KOPT-K1 (cell line): Measurements from ENCODE around the gene ZNF814.
"Not testable (repeated sequence)": the region's sequence is repeated elsewhere in the genome, so short reads cannot be mapped to it uniquely, and the experiment has no call there.

Experiments used
- H3K27ac ChIP-seq: fragments of 200-600 bp; sonication (generic); 2 replicates; pipeline ENCODE4 v1.5.1; 2016; ENCODE audit warnings: antibody characterized with exemption, mild to moderate bottlenecking, low read depth, low read length; ENCODE audit not compliant: poor library complexity, severe bottlenecking
- H3K36me3 ChIP-seq: fragments of 200-600 bp; sonication (generic); 2 replicates; pipeline ENCODE4 v1.5.1; 2017; ENCODE audit warnings: antibody characterized with exemption, mild to moderate bottlenecking, low read length, moderate library complexity; ENCODE audit not compliant: insufficient read depth
- H3K9me3 ChIP-seq: fragments of 200-600 bp; sonication (generic); 2 replicates; pipeline ENCODE4 v1.5.1; 2017; ENCODE audit warnings: antibody characterized with exemption, low read length, mild to moderate bottlenecking; ENCODE audit not compliant: insufficient read depth, poor library complexity, severe bottlenecking

The ZNF814 gene

DNA sequence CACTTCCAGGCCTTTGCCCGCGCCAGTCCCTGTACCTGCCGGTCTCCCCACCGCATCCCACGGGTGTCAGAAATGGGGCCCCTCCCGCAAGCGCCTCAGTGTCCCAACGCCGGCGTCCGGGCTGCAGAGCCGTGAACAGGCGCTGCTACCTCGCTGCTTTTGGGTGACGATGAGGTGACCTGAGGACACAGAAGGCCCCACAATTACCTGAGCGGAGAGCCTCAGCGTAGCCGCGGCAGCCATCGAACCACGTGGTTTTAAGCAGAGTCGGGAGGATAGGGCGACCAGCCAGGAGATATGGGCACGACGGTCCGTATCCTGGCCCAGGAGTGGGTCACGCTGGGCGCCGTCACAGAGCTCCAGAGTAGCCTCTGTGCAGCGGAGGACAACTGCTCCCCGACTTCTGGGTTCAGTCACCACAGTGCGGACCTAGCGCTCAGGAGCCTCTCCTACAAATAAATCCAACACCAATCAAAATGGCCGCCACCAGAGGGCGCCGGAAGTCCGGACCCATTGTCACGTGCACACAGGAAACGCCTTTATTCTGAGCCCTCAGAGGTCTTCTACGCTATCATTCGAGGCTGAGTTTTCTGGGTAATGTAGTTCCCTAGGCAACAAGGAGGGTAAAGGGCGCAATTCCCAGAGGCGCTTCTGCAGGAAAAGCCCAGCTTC is at the start of gene ZNF814:
Gene ZNF814 (minus strand): TSS at position 478 of the 672 bp plus-strand sequence. CDS start 235 bp downstream, at position 243.
- Histone ChIP-seq H3K27ac (peak within 1 kb of the TSS; percentile 73), H3K36me3 (peaks cover 39% of the 10 kb centered on the region), H3K9me3 (peaks cover 34% of the 10 kb centered on the region)

DNA sequence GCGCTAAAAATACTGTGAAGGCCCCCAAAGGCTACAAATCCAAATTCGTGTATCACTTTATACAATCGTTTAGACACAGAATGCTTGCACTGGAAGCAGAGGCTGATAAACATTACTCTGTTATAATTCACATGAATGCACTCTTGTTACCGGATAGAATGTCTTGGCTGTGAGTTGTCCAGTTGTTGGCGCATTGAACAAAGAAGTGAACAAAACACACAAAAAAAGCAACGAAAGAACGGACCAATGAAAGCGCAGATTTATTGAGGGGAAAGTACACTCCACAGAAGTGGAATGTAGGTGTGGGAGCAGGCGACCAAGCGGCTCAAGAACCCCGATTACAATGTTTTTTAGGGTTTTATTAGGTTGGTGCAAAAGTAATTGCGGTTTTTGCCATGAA is 46.9 kb upstream of the ZNF814 start:
- Histone ChIP-seq H3K36me3 (peaks cover 47% of the 10 kb centered on the region), H3K27ac (no peak overlapping the region), H3K9me3 (peaks cover 63% of the 10 kb centered on the region)

DNA sequence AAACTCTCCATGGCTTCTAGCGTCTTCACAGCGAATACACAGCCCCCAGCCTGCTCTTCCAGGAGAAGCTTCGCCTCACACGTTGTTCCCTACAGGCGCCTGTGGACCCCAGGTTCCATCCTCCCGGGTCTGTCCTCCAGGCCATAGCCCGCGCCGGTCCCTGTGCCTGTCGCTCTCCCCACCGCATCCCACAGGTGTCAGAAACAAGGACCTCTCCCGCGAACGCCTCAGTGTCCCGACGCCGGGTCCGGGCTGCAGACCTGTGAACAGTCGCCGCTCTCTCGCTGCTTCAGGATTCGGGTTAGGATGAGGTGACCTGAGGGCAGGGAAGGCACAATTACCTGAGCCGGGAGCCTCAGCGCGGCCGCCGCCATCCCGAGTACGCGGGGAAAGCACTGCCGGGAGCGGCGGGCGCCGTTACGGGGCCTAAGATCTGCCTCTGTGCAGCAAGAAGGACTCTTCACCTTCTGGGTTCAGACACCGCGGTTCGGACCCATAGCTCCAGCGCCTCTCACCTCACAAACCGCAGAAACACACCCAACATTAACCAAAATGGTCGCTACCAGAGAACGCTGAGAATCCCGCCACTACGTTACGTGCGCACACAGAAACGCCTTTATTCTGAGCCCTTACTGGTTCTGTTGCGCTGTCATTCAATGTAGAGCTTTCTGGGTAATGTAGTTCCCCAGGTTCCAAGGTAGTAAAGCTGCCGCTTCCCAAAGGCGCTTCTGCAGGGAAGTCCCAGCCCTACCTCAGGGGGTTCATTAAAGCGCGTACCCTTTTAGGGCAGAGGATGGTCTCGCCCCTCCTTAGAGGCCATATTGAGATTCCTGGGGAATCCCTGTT is 46.2 kb upstream of the ZNF814 start, which contains the start of gene ZNF418:
Gene ZNF418 (minus strand): TSS at position 583 of the 846 bp plus-strand sequence. CDS start 1,580 bp downstream, outside the sequence.
- Histone ChIP-seq H3K36me3 (peaks cover 53% of the 10 kb centered on the region; the same call in 1 of the 2 replicates), H3K27ac (peak within 1 kb of the TSS; percentile 71), H3K9me3 (peaks cover 70% of the 10 kb centered on the region)

DNA sequence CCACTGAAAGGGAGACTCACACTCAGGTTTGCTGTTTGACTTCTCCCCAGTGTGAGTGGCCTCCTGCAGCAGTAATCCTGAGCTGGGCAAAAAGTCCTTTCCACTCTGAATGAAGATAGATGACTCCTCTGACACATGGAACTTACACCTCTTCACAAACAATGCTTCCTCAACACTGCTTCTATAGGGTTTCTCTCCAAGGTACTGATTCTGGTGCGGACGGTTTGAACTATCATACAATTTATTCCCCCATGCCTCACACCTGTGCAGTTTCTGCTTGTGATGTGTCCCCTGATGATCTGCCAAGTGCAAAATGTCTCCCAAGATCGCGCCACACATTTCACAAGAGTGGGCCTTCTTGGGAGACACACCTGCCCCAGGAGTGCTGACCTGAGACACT is 38.8 kb upstream of the ZNF814 start:
- peaks cover 90% of the 10 kb centered on the region for H3K9me3 ChIP-seq
- peaks cover 81% of the 10 kb centered on the region for H3K36me3 ChIP-seq

DNA sequence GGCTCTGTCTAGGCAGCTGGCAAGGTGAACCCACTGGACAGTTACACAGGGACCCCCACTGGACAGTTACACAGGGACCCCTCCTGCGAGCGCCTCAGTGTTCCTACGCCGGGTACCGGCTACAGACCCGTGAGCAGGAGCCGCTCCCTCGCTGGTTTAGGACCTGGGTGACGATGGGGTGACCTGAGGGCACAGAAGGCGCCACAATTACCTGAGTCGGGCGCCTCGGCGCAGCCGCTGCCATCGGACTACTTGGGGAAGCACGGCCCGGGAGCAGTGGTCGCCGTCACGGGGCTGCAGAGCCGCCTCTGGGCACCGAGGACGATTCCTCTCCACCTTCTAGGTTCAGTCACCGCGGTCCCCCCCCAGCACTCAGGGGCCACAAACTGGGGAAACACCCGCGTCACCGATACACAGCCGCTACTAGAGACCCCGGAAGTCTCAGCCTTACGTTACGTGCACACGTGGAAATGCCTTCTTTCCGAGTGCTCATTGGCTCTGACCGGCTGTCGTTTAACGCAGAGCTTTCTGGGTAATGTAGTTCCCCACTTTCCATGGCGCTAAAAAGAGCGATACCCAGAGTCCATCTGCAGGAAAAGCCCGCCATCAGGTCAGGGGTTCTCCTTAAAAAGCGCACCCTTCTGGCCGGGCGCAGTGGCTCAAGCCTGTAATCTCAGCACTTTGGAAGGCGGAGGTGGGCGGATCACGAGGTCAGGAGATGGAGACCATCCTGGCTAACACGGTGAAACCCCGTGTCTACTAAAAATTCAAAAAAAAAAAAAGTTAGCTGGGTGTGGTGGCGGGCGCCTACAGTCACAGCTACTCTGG is 27.5 kb upstream of the ZNF814 start, which contains the start of gene ZNF417:
Gene ZNF417 (minus strand): TSS at position 425 of the 828 bp plus-strand sequence. CDS start 181 bp downstream, at position 244.
- not testable (repeated sequence) for H3K9me3 ChIP-seq
- Histone ChIP-seq H3K36me3 (peaks cover 42% of the 10 kb centered on the region), H3K27ac (peak within 1 kb of the TSS; percentile 72)

More for the DNA sequence above, 38.8 kb upstream of the ZNF814 start:
- no peak overlapping the region for H3K27ac ChIP-seq

DNA sequence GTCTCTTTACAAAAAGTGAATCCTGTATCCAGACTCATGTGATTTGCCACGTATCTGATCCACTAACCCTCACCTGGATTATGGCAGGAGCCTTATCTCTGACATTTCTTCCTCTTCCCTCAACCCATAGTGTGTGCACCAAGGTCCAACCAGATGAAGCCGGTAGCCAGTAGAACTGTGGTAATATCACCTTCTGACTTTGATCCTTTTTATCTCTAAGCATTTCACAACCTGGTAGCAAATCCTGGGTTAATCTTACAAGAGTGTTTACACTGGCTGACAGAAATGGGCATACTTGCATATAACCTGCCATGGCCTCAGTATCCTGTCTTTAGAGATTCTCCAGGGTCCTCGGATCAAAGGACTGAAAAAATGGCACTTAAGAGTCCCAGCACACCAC is 25.7 kb upstream of the ZNF814 start:
- peaks cover 45% of the 10 kb centered on the region for H3K36me3 ChIP-seq
- no peak overlapping the region for H3K27ac ChIP-seq
- H3K9me3 ChIP-seq, result no peaks in the 10 kb centered on the region

DNA sequence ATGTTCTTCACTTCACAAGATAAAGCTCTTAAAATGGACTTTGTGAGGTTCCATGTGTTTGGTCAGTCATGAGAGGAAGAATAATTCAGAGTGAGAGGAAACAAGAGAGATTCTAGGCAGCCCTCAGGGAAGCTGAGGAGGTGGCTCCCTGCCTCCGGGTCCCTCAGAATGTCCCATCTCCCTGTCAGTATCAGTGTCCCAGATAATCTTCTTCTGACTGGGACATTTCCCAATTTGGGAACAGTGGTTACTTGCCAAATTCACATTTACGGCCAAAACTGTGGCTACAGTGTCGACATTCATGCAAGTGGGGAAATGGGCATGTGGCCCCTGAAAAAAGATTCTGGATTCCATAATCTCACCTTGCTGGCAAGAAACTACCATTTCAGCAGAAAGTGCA is 18.6 kb upstream of the ZNF814 start:
- no peaks in the 10 kb centered on the region for H3K9me3 ChIP-seq
- peaks cover 60% of the 10 kb centered on the region for H3K36me3 ChIP-seq
- H3K27ac ChIP-seq, result no peak overlapping the region

DNA sequence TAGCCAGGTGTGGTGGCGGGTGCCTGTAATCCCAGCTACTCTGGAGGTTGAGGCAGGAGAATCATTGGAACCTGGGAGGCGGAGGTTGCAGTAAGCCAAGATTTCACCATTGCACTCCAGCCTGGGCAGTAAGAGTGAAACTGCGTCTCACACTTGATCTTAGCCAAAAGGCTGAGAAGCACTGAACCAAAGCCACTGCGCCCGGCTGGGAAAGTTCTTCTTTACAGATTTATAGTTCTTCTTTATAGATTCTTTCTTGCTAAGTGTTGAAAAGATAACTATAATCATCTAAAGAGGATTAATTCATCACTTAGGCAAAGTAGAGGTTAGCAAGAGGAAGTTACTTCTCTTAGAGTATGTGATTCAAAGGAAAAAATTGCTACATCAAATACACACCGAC is 16.4 kb upstream of the ZNF814 start:
- Histone ChIP-seq H3K36me3 (peaks cover 44% of the 10 kb centered on the region), H3K9me3 (no peaks in the 10 kb centered on the region), H3K27ac (no peak overlapping the region)

DNA sequence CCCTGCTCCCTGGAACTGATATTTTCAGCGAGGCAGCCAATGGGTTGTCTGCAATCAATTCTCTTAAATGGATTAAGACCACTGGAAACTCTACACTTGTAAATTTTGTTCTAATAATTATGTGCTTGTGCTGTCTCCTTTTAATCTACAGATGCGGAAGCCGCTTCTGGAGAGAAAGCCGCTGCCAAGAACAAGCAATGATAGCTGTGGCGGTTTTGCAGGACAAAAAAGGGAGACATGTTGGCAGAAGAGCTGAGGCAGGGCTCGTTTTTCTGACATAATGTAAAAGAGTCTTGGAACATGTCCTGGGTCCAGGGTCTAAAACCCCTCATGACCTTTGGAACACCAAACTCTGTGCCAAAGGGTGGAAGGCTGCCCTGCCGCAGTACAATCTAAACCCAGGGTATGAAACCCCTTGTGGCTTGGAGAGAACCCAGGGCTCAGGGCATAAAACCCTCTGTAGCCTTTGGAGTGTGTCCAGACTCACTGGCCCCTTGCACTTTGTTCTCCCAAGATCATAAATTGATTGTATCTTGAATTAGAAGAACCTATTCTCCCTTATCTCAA is 14.9 kb upstream of the ZNF814 start:
- H3K36me3 ChIP-seq, result peaks cover 37% of the 10 kb centered on the region
- no peak overlapping the region for H3K27ac ChIP-seq
- no peaks in the 10 kb centered on the region for H3K9me3 ChIP-seq

DNA sequence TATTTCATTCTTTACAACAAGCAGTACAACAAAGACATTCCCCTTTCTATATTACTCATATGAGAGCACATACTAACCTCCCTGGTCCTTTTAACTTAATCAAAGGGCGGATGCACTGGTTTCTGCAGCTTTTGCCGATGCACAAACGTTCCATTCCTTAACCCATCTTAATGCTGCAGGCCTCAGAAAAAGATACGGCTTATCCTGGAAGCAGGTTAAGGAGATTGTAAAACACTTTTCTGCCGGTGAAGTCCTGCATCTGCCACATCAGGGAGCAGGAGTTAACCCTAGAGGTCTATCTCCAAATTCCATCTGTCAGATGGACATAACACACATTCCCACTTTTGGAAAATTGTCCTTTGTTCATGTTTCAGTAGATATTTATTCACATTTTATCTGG is 11.5 kb upstream of the ZNF814 start:
- Histone ChIP-seq H3K27ac (no peak overlapping the region), H3K9me3 (no peaks in the 10 kb centered on the region), H3K36me3 (peaks cover 9% of the 10 kb centered on the region)

DNA sequence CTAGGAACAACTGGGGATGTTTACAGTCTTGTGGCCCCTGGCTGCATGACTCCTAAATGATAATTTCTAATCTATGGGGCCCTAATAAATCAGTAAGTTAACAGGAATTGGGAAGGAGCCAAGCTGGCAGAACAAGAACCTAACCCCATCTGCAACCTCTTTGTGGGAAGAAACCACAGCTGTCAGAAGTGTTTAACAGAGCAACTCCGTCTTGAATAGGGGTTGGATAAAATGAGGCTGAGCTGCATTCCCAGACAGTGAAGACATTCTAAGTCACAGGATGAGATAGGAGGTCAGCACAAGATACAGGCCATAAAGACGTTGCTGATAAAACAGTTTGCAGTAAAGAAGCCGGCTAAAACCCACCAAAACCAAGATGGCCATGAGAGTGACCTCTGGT is 1.9 kb upstream of the ZNF814 start:
- Histone ChIP-seq H3K9me3 (peaks cover 14% of the 10 kb centered on the region), H3K36me3 (peaks cover 19% of the 10 kb centered on the region)
- not testable (repeated sequence) for H3K27ac ChIP-seq

DNA sequence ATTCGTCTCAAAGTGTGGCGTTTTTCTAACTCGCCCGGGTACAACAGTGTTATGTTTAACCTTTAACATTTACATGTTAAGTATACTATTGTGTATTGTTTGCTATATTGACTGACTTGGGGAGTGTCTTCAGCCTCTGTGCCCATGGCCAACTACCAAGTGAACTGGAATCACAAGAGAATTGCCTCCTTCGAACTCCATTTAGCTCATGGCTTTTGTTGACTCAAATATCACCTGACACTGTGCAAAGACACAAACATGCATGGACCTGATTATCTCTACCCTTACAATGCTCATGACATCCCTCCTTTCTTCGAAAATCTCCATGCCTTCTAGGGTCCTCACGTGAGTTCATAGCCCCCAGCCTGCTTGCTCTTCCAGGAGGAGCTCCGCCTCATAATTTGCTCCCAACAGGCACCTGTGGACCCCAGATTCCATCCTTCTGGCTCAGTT is 704 bp downstream of the ZNF814 start:
- H3K27ac ChIP-seq, result peak overlapping the region; percentile 73
- H3K9me3 ChIP-seq, result peaks cover 40% of the 10 kb centered on the region
- peaks cover 45% of the 10 kb centered on the region for H3K36me3 ChIP-seq

DNA sequence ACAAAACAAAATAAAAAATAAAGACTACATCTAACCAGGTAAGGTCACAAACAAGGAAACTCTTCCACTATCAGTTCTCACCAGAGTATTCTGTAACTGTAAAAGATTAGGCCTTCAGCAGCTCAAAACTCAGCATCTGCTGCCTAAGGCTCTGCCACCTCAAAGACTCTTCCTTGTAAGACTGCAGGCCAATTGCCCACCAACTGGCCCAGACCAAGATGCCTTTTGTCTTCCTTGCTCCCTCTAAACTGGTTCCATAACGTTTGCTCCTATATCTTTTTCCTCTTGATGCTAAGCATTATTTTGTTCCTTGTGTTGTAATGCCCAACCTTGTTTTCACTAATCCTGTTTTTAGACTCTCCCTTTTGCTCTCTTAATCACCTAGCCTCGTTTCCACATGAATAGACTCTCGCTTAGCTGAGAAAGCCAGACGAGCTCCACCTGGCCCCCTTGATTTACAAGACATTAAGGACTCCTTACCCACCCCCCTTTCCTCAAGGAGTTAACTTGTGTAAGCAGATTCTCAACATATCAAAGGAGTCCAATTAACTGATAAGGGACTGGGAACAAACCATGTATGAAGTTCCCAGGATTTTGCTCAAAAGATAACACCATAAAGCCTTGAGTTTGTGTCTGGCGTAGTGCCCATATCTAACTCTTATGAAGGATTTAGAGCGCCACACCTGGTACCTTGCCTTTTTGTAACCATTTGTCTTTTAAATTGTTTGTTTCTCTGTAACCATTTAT is 1.5 kb downstream of the ZNF814 start:
- Histone ChIP-seq H3K36me3 (peaks cover 52% of the 10 kb centered on the region), H3K9me3 (peaks cover 46% of the 10 kb centered on the region), H3K27ac (peak overlapping the region; percentile 73)

DNA sequence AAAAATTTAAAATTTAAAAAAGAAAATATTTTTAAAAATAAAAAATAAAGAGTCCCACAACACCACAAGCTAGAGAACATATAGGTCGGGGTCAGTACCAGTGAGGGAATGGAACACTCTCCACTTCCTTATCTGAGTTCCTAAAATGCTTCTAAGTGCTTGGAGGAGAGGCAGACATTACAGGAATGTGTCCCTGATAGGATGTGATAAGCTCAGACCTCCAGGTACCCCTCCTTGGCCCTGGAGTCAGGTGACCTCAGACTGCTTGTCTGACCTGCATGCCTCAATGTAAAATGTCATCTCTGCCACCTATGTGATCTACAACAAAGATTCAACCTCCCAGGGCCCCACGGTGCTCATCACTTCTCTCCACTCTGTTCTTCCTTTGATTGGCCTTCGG is 2.8 kb downstream of the ZNF814 start:
- no peak overlapping the region for H3K27ac ChIP-seq
- peaks cover 52% of the 10 kb centered on the region for H3K36me3 ChIP-seq
- H3K9me3 ChIP-seq, result peaks cover 46% of the 10 kb centered on the region
